A673 (cell line): Measurements from ENCODE around the gene CDKL5. TPM values are rescaled to one million over a fixed set of nuclear protein-coding genes. Genes with fewer than 3 reads are reported as not detected.

Source experiments
- BruUV-seq: library from RNA; stranded (reverse); fragments of 400-500 nt; replicated peaks from 2 replicates; lab custom pipeline; 2021; lab: Mats Ljungman, UMichigan
- CTCF ChIA-PET: fragments of 300-600 bp; sonication (Branson Sonifier 250); formaldehyde crosslinking; loops from one replicate; lab custom pipeline; 2022; ENCODE audit warnings: antibody characterized with exemption; lab: Charles Lee
- POLR2A ChIA-PET: fragments of 300-600 bp; sonication (Branson Sonifier 250); formaldehyde crosslinking; loops from one replicate; lab custom pipeline; 2022; ENCODE audit warnings: antibody characterized with exemption; ENCODE audit not compliant: low non-redundant PET; lab: Charles Lee
- DNase-seq: peaks from one replicate; pipeline ENCODE4 v3.0.0-alpha.2; 2015; ENCODE audit warnings: low spot score
- H3K27ac ChIP-seq: fragments of 200-600 bp; sonication (generic); 2 replicates; pipeline ENCODE4 v1.5.1; 2016; ENCODE audit warnings: mixed run types, low read depth, mild to moderate bottlenecking, mixed read lengths, antibody characterized with exemption, low read length; ENCODE audit not compliant: poor library complexity, severe bottlenecking
- H3K27me3 ChIP-seq: fragments of 200-600 bp; sonication (generic); replicated peaks from 2 replicates; pipeline ENCODE4 v1.6.1; 2017; ENCODE audit warnings: mixed run types, low read depth, mild to moderate bottlenecking, mixed read lengths, antibody characterized with exemption, low read length; ENCODE audit not compliant: insufficient read depth, poor library complexity
- H3K36me3 ChIP-seq: fragments of 200-600 bp; sonication (generic); 2 replicates; pipeline ENCODE4 v1.6.1; 2016; ENCODE audit warnings: mixed run types, mild to moderate bottlenecking, mixed read lengths, antibody characterized with exemption, low read length; ENCODE audit not compliant: insufficient read depth, poor library complexity, severe bottlenecking
- H3K4me1 ChIP-seq: fragments of 200-600 bp; sonication (generic); 2 replicates; pipeline ENCODE4 v1.6.1; 2017; ENCODE audit warnings: mixed run types, mild to moderate bottlenecking, mixed read lengths, antibody characterized with exemption, low read length; ENCODE audit not compliant: insufficient read depth, poor library complexity, severe bottlenecking
- H3K4me3 ChIP-seq: fragments of 200-600 bp; sonication (generic); 2 replicates; pipeline ENCODE4 v1.5.1; 2016; ENCODE audit warnings: low read depth, mixed run types, mild to moderate bottlenecking, mixed read lengths, low read length; ENCODE audit not compliant: poor library complexity, severe bottlenecking
- H3K9me3 ChIP-seq: fragments of 200-600 bp; sonication (generic); 2 replicates; pipeline ENCODE4 v1.6.1; 2016; ENCODE audit warnings: mixed run types, low read depth, mild to moderate bottlenecking, mixed read lengths, antibody characterized with exemption, low read length; ENCODE audit not compliant: poor library complexity, severe bottlenecking
- EZH2 ChIP-seq: fragments of 200-600 bp; sonication (generic); IDR thresholded peaks from 2 replicates; pipeline ENCODE4 v1.6.1; 2017; ENCODE audit warnings: borderline replicate concordance, low read depth, mild to moderate bottlenecking, mixed read lengths, antibody characterized with exemption, low read length; ENCODE audit not compliant: poor library complexity, severe bottlenecking
- intact Hi-C: fragments of 100-400 bp; cut with micrococcal nuclease; formaldehyde crosslinking; loops from one replicate; pipeline ENCODE4 v1.10.0; 2022; ENCODE audit not compliant: unreplicated experiment
- total RNA-seq: library from RNA; stranded (reverse); gene quantifications from 2 replicates; pipeline ENCODE4 v1.2.3, GENCODE V29; 2021
- TF ChIP-seq, protein P1 (sequence below): fragments of 300-800, 200-600 bp; sonication (generic); conservative IDR thresholded peaks from 2 replicates; pipeline ENCODE4 v1.5.1; 2017; ENCODE audit warnings: low read depth, mild to moderate bottlenecking, antibody characterized with exemption, low read length, moderate library complexity, mixed read lengths

The CDKL5 gene
- total RNA-seq, 1 experiment from 2014 or later, result 7.5 TPM

DNA sequence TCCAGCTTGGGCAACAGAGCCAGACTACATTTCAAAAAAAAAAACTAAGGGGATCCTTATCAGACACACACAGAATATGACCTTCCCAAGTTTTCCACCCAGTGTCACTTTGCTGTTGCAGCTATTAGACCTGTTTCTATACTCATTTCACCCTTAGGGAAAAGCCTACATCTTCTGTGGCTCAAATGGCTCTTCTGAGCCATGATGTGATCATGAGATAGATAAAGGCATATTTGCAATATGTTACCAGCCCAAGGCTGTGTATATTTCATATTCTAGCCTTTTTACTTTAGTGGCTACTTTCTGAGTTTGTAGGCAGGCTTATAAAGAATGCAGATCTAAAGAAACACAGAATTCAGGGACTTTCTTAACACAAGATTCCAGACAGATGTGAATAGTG lies 227.2 kb downstream of the CDKL5 start:
- CTCF ChIA-PET, result interaction anchor here (0.5 kb wide), 1 partner anchor 197 kb away, joined by 3 read pairs; no protein-coding TSS in a partner anchor
- no peak overlapping the region for H3K4me3 ChIP-seq
- no peaks in the 10 kb centered on the region for H3K4me1 ChIP-seq
- no TSS peak for BruUV-seq
- intact Hi-C loops, result no loop called here
- TF ChIP-seq, protein P1, sequence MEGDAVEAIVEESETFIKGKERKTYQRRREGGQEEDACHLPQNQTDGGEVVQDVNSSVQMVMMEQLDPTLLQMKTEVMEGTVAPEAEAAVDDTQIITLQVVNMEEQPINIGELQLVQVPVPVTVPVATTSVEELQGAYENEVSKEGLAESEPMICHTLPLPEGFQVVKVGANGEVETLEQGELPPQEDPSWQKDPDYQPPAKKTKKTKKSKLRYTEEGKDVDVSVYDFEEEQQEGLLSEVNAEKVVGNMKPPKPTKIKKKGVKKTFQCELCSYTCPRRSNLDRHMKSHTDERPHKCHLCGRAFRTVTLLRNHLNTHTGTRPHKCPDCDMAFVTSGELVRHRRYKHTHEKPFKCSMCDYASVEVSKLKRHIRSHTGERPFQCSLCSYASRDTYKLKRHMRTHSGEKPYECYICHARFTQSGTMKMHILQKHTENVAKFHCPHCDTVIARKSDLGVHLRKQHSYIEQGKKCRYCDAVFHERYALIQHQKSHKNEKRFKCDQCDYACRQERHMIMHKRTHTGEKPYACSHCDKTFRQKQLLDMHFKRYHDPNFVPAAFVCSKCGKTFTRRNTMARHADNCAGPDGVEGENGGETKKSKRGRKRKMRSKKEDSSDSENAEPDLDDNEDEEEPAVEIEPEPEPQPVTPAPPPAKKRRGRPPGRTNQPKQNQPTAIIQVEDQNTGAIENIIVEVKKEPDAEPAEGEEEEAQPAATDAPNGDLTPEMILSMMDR, result no peak
- no peak for TF ChIP-seq EZH2
- no peaks in the 10 kb centered on the region for H3K9me3 ChIP-seq
- H3K36me3 ChIP-seq, result no peaks in the 10 kb centered on the region
- no peak for DNase-seq
- POLR2A ChIA-PET, result no interaction called here
- no peak overlapping the region for H3K27ac ChIP-seq
- no peaks in the 10 kb centered on the region for H3K27me3 ChIP-seq

DNA sequence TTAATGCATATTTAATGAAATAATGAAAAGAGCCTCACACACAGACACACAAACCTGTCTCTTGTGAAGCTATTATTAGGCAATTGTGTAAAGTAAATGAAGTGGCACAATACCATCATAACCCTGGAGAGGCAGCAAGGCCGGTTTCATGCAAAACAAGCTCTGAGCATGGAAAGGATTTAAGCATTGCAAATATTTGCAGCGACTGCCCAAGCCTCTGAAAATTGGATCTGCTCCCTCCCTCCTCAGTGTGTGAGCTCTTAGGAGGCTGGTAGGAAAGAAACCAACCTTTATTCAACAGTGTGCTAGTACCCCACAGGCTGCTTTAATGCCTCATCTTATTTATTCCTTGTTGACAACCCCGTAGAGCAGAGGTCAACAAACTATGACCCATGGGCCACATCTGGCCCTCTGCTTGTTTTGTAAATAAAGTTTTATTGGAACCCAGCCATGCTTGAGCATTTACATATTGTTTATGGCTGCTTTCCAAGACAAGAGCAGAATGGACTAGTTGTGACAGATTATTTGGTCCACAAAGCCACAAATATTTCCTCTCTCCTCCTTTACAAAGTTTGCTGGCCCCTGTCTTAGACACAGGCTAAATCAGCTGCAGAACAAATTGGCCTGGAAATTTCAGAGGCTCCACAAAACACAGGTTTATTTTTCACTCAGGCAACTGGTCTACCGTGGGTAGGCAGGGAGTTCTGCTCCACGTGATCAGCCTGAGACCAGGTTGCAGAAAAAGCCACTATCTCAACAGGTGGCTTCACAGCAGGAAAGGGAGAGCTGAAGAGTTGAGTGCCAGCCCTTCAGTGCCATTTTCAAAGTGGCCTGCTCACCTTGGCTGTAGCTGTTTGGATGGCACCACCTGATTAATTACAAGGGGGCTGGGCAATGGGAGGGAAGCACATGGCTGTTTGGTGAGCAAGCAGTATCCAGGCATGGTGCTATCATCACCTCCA lies 229.7 kb downstream of the CDKL5 start:
- Histone ChIP-seq H3K4me1 (no peaks in the 10 kb centered on the region), H3K4me3 (no peak overlapping the region), H3K27me3 (no peaks in the 10 kb centered on the region), H3K27ac (no peak overlapping the region), H3K9me3 (no peaks in the 10 kb centered on the region), H3K36me3 (no peaks in the 10 kb centered on the region)
- DNase-seq, result no peak
- intact Hi-C loops, result no loop called here
- CTCF ChIA-PET, result no interaction called here
- TF ChIP-seq EZH2, result no peak
- TF ChIP-seq, protein P1, result no peak
- POLR2A ChIA-PET, result no interaction called here
- no TSS peak for BruUV-seq

DNA sequence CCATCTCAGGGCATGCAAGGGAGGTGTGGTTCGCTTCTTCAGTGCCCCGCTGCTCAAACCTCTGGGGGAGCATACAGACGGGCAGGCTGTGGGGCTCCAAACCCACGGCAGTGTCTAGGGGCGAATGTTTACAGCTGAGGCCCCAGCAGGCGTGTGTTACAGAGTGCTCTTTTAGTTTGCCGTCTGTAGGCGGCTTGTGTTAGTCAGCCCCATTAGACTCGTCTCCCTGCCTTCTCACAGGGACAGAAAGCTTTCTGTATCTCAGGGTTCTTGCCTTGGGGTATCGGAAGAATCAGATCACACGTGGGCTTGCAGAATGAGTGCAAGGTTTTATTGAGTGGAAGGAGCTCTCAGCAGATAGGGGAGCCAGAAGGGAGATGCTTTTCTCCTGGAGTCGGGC lies 235.9 kb downstream of the CDKL5 start:
- POLR2A ChIA-PET, result no interaction called here
- intact Hi-C loops, result no loop called here
- no peaks in the 10 kb centered on the region for H3K4me1 ChIP-seq
- no peaks in the 10 kb centered on the region for H3K36me3 ChIP-seq
- no peaks in the 10 kb centered on the region for H3K9me3 ChIP-seq
- BruUV-seq, result no TSS peak
- DNase-seq, result no peak
- CTCF ChIA-PET, result no interaction called here
- no peak overlapping the region for H3K27ac ChIP-seq
- TF ChIP-seq, protein P1, result no peak
- no peak for TF ChIP-seq EZH2
- H3K4me3 ChIP-seq, result no peak overlapping the region
- no peaks in the 10 kb centered on the region for H3K27me3 ChIP-seq
